GM18951 (cell line): Measurements from ENCODE around the gene ZBTB20.

Experiments
- POLR2A ChIP-seq: IDR thresholded peaks from 4 replicates; pipeline ENCODE4 v1.6.1; 2011; ENCODE audit warnings: mild to moderate bottlenecking; ENCODE audit not compliant: insufficient read length, insufficient read depth; ENCODE audit errors: extremely low read depth
- in situ Hi-C: fragments of 300-500 bp; cut with MboI; formaldehyde crosslinking; loops from one replicate; pipeline ENCODE4 v1.12.0; 2022; ENCODE audit warnings: low sequenced_read_pairs, mixed read lengths, inconsistent platforms; ENCODE audit not compliant: unreplicated experiment

ZBTB20 gene

DNA sequence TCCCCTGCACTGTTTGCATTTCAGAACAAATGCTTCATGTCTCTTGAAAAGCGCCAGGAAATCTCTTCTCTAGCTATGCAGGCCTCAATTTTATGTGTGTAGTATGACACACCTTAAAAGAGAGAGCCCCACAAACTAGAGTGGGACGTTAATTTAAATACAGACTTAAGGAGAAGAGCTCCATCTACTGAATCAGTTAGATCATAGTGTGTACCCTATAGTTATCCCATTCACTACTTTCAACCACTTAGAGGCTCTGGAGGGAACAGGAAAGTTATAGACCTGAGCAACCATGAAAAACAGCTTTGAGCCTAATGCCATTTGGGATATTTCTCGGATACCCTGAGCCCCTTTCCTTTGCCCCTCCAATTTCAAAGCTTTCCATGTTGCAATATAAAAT is 699.5 kb downstream of the ZBTB20 start:
- no peak for TF ChIP-seq POLR2A

DNA sequence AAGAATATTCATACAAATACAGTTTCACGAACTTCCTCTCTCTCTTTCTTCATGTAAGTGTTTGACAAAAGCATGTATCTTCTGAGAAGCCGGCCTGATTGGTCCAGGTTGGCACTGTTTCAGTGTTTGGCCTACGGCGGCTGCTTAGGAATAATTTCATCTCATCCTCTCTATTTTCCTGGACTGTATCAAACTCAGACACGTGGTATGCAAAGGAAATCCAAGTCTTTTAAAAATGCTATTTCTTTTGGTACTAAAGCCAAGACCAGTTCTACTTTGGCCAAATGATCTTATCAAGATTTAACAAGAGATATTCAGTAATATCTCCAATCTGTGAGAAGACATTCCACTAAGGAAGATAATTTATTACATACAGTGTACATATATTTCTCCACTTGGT is 700.5 kb downstream of the ZBTB20 start:
- in situ Hi-C loops = no loop called here
- TF ChIP-seq POLR2A = no peak

More for the DNA sequence above, 699.5 kb downstream of the ZBTB20 start:
- in situ Hi-C loops = no loop called here

DNA sequence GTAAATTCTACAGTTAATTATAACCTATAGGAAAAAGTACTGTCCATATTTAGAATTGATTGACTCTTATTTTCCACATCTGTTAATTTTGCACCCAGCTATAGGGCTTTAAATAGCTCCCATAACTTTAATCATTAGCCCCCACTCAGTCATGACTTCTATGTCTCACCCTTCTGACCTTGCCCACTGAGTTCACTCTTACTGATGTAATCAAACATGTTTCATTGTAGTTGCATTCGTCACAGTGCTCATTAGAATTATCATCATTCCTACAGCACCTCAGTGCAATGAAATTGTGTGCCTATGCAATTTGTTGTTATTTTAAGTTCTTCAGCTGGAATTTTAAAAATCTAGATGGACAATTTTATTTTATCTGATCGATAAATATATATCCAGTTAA is 701.9 kb downstream of the ZBTB20 start:
- TF ChIP-seq POLR2A = no peak
- in situ Hi-C loops = no loop called here

DNA sequence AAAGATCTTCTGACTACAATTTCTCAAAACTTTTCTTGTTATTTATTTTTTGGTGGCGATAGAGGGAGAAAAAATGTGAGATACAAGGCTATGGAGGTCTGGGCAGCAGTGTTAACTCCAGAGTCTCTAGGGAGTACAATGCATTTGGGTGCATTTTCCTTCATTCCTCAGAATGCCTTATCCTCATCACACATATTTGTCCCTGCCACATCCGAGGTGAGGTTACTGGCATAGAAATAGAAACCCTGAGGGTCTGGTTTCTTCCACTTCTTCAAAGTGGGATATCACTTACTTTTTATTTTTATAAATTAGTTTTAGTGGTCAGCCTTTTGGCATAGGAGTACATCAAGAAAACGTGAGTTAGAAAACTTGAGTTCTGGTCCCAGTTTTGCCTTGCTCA is 702.9 kb downstream of the ZBTB20 start:
- no peak for TF ChIP-seq POLR2A
- in situ Hi-C loops = no loop called here

DNA sequence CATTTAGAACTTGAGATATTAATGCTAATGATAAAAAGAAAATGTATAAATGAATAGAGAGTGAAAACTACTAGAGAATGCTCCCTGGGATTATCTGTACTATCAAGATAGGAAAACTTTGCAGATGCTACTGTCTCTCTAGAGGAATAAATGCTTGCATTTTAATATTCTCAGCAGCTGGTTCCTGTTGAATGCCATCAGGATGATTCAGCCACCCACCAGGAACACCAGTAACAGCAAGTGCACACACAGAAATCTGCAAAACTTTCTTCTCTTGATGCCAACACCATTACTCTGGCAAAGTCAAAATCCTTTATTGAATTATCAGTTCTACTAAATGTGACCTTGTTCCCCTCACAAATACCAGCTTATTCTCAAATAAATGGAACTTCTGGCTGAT is 704.8 kb downstream of the ZBTB20 start:
- in situ Hi-C loops = no loop called here
- no peak for TF ChIP-seq POLR2A

DNA sequence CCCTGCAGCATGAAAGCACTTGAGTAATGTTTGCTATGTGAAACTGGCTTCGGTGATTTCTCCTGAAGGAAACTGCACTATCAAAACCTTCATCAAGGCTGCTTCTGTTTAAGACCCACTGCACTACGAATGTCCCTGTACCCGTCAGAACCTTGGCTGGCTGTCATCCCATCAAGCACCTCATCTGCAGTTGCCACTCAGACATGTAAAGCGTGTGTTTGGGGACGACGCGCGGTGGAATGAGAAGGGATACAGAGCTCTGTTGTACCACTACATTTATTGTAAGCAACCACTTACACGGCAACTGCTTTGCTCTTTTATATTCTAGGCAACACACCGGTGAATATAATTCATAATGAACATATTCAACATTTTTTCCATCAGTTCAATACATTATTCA is 705.7 kb downstream of the ZBTB20 start:
- in situ Hi-C loops = no loop called here
- no peak for TF ChIP-seq POLR2A

DNA sequence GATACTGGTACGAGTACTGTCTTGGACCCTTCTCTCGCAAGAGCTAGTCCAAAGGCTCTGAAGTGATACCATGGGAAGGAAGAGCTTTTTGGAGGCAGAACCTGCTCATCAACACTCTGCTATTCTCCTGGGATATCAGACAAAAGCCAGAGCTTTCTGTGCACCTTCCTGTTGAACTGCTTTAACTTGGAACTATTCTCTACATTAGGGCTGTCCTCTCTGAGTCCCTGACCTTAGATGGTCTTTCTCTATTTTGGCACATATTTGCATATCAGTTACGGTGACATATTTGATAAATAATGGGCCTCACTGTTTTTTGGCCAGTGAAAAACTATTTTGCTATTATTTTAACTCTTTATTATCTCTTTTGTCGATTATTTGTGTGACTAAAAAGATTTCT is 706.4 kb downstream of the ZBTB20 start:
- no peak for TF ChIP-seq POLR2A
- in situ Hi-C loops = no loop called here

DNA sequence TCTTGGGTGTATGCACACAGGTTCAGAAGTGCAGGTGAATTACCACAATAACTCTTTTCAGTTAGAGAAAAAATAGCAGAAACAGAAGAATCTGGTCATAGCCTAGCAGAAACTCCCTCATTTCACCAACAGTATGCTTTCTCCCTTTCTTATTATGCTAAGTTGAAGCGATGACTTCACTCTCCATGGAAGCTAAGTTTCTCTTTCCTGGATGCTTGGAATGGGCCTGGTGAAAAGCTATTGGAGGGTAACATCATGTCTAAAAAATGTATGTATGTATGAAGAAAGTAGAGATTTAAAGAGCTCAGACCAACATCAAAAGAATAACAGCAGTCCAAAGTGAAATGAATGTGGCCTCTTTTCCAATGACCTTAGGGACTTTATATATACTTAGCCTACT is 707.8 kb downstream of the ZBTB20 start:
- in situ Hi-C loops = no loop called here
- TF ChIP-seq POLR2A = no peak

DNA sequence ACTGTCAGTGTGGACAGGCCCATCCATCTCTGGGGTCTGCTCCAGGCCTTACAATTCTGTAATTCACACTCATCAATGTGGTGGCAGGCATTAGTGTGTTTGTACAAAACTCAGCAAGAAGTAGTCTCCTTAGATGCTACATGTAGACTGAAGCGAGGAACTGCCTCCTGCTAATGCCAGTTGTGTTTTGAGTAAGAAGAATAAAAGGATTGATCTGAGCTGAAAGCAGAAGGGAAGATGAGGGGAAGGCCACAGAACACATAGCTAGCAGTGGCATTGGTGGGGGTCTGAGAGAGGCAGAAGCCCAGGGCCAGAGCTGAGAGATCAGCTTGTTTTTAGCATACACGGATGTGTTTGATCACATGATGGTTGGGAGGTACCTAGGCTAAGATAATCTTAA is 709.2 kb downstream of the ZBTB20 start:
- TF ChIP-seq POLR2A = no peak
- in situ Hi-C loops = no loop called here

DNA sequence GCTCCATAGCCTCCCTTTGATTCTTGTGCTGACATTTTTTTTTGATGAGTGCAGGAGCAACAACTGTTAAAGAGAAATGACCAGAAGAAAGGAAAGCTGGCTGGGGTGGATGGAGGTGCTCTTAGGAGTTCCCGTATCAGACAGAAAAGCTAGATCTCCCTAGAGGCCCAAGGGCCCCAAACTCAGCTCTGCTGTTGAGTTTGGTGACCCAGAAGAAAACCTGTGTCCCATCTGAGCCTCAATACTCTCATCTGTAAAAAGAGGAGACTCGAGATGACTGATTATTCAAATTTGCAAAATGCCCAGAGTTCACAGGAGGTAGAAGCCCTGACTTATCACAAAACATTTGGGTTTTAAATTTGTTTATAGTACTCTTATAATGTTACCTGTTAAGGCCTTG is 710.9 kb downstream of the ZBTB20 start:
- in situ Hi-C loops = no loop called here

DNA sequence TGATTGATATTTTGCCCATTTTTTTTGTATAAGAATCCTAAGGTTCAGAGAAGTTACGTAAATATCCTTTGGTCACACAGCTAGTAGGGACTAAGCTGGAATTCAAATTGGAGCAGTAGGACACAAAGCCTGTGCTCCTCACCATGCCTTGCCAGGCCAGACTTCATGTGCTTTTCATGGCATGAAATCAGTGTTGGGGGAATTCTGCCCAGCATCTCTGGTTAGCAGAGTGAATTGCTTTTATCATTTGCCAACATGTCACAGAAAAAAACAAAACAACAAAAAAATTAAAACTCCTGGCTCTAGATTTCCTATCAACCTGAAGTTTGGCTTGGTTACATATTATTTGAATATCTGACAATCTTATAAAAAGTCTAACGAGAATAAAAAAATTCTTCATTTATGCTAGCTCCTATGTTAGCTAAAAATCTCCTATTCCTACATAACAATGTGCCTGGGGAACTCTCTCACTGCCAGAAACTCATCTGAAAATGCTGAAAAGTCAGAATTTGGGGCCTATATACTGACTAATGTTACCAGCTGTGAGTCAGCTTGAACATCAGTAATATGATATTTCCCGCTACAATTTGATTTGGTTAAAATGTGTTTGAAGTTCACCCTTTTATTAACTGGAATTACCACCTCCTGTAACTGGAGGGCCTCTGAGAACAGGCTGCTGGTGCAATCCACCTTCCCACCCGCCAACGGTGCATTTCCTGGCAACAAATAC is 711.5 kb downstream of the ZBTB20 start:
- no peak for TF ChIP-seq POLR2A
- in situ Hi-C loops = no loop called here

More for the DNA sequence above, 710.9 kb downstream of the ZBTB20 start:
- TF ChIP-seq POLR2A = no peak

DNA sequence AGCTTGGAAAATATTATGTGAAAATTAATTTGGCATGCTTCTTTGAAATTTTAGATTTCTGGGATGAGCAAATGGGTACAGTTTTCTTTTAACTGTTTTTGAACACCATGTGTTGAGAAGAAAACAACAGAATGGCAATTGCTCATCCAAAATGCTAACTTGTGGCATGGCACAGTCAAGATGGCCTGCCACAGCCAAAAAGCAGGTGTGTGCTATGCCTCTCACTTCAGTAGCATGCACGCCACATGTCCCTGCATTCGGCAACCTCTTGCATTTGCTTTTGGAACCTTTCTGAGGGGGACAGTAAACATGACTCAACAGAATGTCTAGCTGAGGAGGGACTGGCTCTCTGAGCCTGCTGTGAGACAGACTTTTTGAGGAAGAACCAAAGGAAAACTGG is 714.8 kb downstream of the ZBTB20 start:
- in situ Hi-C loops = no loop called here
- no peak for TF ChIP-seq POLR2A

DNA sequence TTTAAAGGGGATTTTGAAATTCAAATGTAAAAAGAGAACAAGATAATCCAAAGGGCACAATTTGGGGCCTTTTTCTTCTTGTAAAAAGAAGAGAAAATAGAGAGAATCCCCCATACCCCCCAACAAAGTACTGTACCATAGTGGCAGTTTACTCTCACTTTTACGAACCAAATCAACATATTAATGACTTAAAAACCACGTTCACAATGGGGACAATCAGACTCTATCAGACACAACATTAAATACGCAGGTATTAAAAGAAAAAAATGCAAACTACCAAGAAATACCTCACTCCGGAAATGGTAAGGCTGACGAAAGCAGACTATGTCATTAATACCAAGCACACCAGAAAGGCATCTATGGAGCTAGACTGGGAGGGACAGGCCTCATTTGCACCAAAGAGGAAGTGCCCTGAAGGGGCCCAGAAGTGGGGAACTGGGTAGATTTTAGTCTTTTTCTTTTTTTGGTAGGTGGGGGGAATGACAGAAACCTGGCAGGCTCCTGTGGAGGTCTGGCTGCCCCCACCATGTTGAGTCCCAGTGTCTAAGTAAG is 719.0 kb downstream of the ZBTB20 start:
- in situ Hi-C loops = no loop called here
- no peak for TF ChIP-seq POLR2A

DNA sequence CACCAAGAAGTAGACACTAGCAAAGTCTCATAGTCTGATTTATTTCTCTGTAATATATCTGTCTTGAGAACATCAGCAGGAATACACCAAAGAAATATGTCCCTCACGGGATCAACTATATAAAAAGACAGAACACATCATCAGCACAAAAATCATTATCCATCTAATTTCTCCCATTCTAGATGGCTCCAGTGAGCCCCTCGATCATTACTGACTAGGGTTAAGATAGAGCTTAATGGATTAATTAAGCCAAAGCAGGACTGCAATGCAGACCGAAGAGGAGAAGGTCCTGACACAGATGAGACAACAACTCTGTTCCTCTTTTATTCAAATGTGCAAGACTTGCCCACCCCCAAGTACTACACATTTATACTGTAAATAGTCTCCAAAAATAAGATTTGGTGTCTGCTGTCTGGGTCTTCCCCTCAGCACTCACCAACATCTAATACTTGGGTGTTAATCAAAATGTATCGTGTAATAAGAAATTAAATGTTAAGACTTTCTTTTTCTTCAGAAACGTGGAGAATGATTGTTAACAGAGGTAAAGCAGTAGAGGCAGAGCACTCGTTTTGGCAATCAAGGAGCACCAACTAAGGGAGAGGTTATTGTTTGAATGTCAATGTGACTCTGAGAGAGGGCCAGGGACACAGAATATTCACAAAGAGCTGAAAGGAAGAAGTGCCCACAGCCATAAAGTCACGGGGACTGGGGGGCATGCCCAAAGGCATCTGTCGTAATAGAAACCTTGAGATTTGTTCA is 719.6 kb downstream of the ZBTB20 start:
- TF ChIP-seq POLR2A = no peak
- in situ Hi-C loops = no loop called here

DNA sequence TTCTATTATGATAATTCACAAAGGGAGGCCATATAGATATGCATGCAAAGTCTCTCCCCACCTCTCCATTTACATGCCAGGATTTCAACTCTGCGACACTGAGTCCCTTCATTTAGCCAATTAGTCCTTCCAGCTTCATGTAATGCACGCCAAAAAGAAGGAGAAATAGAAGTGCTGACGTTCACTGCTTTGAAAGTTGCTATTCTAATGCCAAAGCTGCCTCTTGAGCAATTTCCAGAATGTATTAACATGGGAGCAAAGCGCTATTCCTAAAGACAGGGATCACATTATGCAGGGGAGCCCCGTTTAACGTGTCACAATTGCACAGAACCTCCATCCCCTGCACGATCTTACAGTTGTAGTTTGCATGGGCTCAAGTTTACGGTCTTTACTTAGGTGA is 722.8 kb downstream of the ZBTB20 start:
- TF ChIP-seq POLR2A = no peak
- in situ Hi-C loops = no loop called here
